ENCODE measurements around the gene ETV7.

DNA sequence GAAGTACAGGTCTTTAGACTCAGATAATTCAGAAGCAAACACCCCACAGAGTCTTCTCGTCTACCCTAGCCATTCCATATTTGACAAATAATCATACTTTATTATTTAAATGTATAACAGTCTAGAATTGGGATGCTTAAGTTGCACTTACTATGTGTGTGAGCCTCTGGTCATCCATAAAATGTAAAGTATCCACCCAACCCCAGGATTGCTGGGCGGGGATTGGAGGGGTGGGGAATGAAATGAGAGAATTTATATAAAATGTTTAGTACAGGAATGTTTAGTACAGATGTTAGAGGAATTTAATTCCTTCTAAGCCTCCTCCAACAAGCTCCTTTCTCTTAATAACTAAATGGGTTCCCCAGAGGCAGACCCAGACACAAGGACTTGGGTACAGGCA is 67.6 kb downstream of the ETV7 start:
- TF ChIP-seq CTCF (IDR thresholded peaks at IDR 0.05), result no peak
- TF ChIP-seq EP300 (IDR thresholded peaks at IDR 0.05), result no peak

Measured in ovary (tissue), 3 donors.